Panc1 (cell line): Measurements from ENCODE around the gene GHDC. TPM values are rescaled to one million over a fixed set of nuclear protein-coding genes. Genes with fewer than 3 reads are reported as not detected.
A peak's percentile ranks its signal among the peaks of the same experiment; 100 is the strongest.

Experiments
- ATAC-seq: fragments of 200-7000 bp; cut with Tn5 transposase; 2 replicates; pipeline ENCODE4 v1.9.1; 2020; ENCODE audit warnings: mild to moderate bottlenecking, moderate library complexity
- BruUV-seq: library from RNA; stranded (reverse); fragments of 400-500 nt; replicated peaks from 2 replicates; lab custom pipeline; 2021; lab: Mats Ljungman, UMichigan
- CTCF ChIA-PET: fragments of 300-600 bp; sonication (Branson Sonifier 250); formaldehyde crosslinking; loops from one replicate; lab custom pipeline; 2022; ENCODE audit warnings: antibody characterized with exemption; lab: Charles Lee
- POLR2A ChIA-PET: fragments of 300-600 bp; sonication (Branson Sonifier 250); formaldehyde crosslinking; loops from one replicate; lab custom pipeline; 2022; ENCODE audit warnings: antibody characterized with exemption; lab: Charles Lee
- DNase-seq: peaks from one replicate; pipeline ENCODE4 v3.0.0-alpha.2; 2010; ENCODE audit warnings: low read depth, low spot score
- H3K27ac ChIP-seq: 2 replicates; pipeline ENCODE4 v1.5.1; 2011; ENCODE audit warnings: mild to moderate bottlenecking, low read length, inconsistent platforms
- H3K27me3 ChIP-seq: fragments of 200-500 bp; sonication (Bioruptor generic); 2 replicates; pipeline ENCODE4 v1.6.0; 2014; ENCODE audit warnings: low read length, inconsistent platforms; ENCODE audit not compliant: control insufficient read depth, insufficient read depth
- H3K36me3 ChIP-seq: fragments of 200-500 bp; sonication (Bioruptor generic); 2 replicates; pipeline ENCODE4 v1.5.1; 2014; ENCODE audit warnings: inconsistent platforms, mild to moderate bottlenecking, low read length, moderate library complexity; ENCODE audit not compliant: control insufficient read depth, insufficient read depth
- H3K4me1 ChIP-seq: 2 replicates; pipeline ENCODE4 v1.5.1; 2011; ENCODE audit warnings: inconsistent platforms, mild to moderate bottlenecking, low read length, moderate library complexity; ENCODE audit not compliant: control insufficient read depth, insufficient read depth
- H3K4me3 ChIP-seq, 2 experiments: 2 replicates each; pipeline ENCODE4 v1.5.1; 2011 to 2012; ENCODE audit warnings: low read depth in 2 of 2, low read length in 2 of 2, mild to moderate bottlenecking in 2 of 2, inconsistent platforms in 1 of 2, moderate library complexity in 1 of 2
- H3K9me3 ChIP-seq: fragments of 200-500 bp; sonication (Bioruptor generic); 2 replicates; pipeline ENCODE4 v1.5.1; 2014; ENCODE audit warnings: low read depth, mild to moderate bottlenecking, inconsistent platforms, low read length, moderate library complexity; ENCODE audit not compliant: control insufficient read depth, insufficient read depth
- CTCF ChIP-seq: fragments of 450-650 bp; IDR thresholded peaks from 2 replicates; pipeline ENCODE4 v1.5.1; 2017; ENCODE audit warnings: mild to moderate bottlenecking
- POLR2AphosphoS5 ChIP-seq: IDR thresholded peaks from 2 replicates; pipeline ENCODE4 v1.6.1; 2012; ENCODE audit warnings: mild to moderate bottlenecking, low read depth, low read length, moderate library complexity
- REST ChIP-seq, 2 experiments: IDR thresholded peaks; 2 replicates each; pipeline ENCODE4 v1.6.1; 2011 to 2012; ENCODE audit warnings: low read depth in 2 of 2, control low read depth in 1 of 2, low read length in 1 of 2, mild to moderate bottlenecking in 1 of 2, moderate library complexity in 1 of 2; ENCODE audit not compliant: insufficient read depth in 1 of 2
- SIN3A ChIP-seq: IDR thresholded peaks from 2 replicates; pipeline ENCODE4 v1.6.1; 2012; ENCODE audit warnings: low read depth, mild to moderate bottlenecking, low read length, moderate library complexity, borderline replicate concordance; ENCODE audit not compliant: insufficient read depth
- TCF7L2 ChIP-seq: IDR thresholded peaks from 2 replicates; pipeline ENCODE4 v1.6.1; 2011; ENCODE audit warnings: mild to moderate bottlenecking, low read depth, low read length, inconsistent platforms
- in situ Hi-C: cut with HindIII; loops from 2 replicates; pipeline ENCODE4 v1.10.0; 2016; ENCODE audit warnings: low sequenced_read_pairs, low pct_unique_long_range_greater_than_20kb
- intact Hi-C: fragments of 100-400 bp; cut with micrococcal nuclease; formaldehyde crosslinking; loops from one replicate; pipeline ENCODE4 v1.10.0; 2022; ENCODE audit not compliant: unreplicated experiment
- total RNA-seq: library from RNA; stranded (reverse); gene quantifications from one replicate; pipeline ENCODE4 v1.2.1, GENCODE V29; 2021; ENCODE audit not compliant: unreplicated experiment

GHDC gene
- total RNA-seq, 1 experiment from 2014 or later: 21.8 TPM

- Histone ChIP-seq H3K27me3 (no peaks in the 10 kb centered on the region), H3K4me3 (no peak overlapping the region), H3K36me3 (peaks cover 3% of the 10 kb centered on the region; the same call in 1 of the 2 replicates), H3K9me3 (no peaks in the 10 kb centered on the region), H3K27ac (0 out of 2 replicates have a peak overlapping the region, but pooled peaks have one; percentile 17), H3K4me1 (peaks cover 16% of the 10 kb centered on the region)
- in situ Hi-C loops: no loop called here
- DNase-seq (no peak), ATAC-seq (no peak)
- TF ChIP-seq REST (IDR thresholded peaks at IDR 0.05; ENCODE audit: insufficient read depth in 1 of 2, low read depth in 2 of 2, low read length in 1 of 2) (no peak), CTCF (no peak), SIN3A (no peak), POLR2AphosphoS5 (no peak), TCF7L2 (no peak)
- intact Hi-C loops: loop anchor here (5.0 kb wide), 1 partner anchor 48 kb away; no protein-coding TSS in a partner anchor
- no TSS peak for BruUV-seq
- ChIA-PET POLR2A (no interaction called here), CTCF (no interaction called here)
These were observed 30.4 kb upstream of the GHDC start for GRCh38 chr17:42224651-42225050.

- no TSS peak for BruUV-seq
These were observed 27.8 kb upstream of the GHDC start for GRCh38 chr17:42221886-42222745.

More at GRCh38 chr17:42221886-42222745, 27.8 kb upstream of the GHDC start:
- H3K27me3 ChIP-seq: no peaks in the 10 kb centered on the region
- in situ Hi-C loops (no loop called here), intact Hi-C loops (loop anchor here (5.0 kb wide), 1 partner anchor 50 kb away; no protein-coding TSS in a partner anchor)
- peak; percentile 38 for DNase-seq
- CTCF ChIA-PET: interaction anchor here (0.5 to 1.2 kb wide), 16 partner anchors 8 to 298 kb away, joined by 3 to 18 read pairs (median 4); no protein-coding TSS in a partner anchor
- POLR2A ChIA-PET: interaction anchor here (0.6 kb wide), 1 partner anchor 292 kb away, joined by 5 read pairs; the partner anchor contains the start of gene ODAD4
- H3K4me3 ChIP-seq: no peak overlapping the region
- H3K9me3 ChIP-seq: no peaks in the 10 kb centered on the region
- TF ChIP-seq TCF7L2 (no peak), SIN3A (no peak), POLR2AphosphoS5 (no peak), REST (IDR thresholded peaks at IDR 0.05; ENCODE audit: insufficient read depth in 1 of 2, low read depth in 2 of 2, low read length in 1 of 2) (no peak), CTCF (peak; percentile 73)
- H3K36me3 ChIP-seq: peaks cover 3% of the 10 kb centered on the region; the same call in 1 of the 2 replicates
- H3K27ac ChIP-seq: peak overlapping the region; percentile 61
- ATAC-seq: peak; percentile 88
- H3K4me1 ChIP-seq: peaks cover under 1% of the 10 kb centered on the region; the same call in 1 of the 2 replicates
